ENCODE measurements around the gene DDX51.

DDX51 gene

GRCh38 chr12:132173135-132174014, 29.3 kb upstream of the DDX51 start:
- no peak for TF ChIP-seq CTCF (IDR thresholded peaks at IDR 0.05; ENCODE audit: low read length, missing control alignments)
- no peak for DNase-seq (ENCODE audit: low read depth)

GRCh38 chr12:132172619-132173018, 28.5 kb upstream of the DDX51 start:
- no peak for DNase-seq (ENCODE audit: low read depth)
- TF ChIP-seq CTCF (IDR thresholded peaks at IDR 0.05; ENCODE audit: low read length, missing control alignments), result no peak
- H3K4me3 ChIP-seq (replicated peaks; ENCODE audit: low read depth, low read length), result no peak overlapping the region

More at GRCh38 chr12:132173135-132174014, 29.3 kb upstream of the DDX51 start:
- no peak overlapping the region for H3K4me3 ChIP-seq (replicated peaks; ENCODE audit: low read depth, low read length)

GRCh38 chr12:132171968-132172521, 27.9 kb upstream of the DDX51 start:
- no peak for TF ChIP-seq CTCF (IDR thresholded peaks at IDR 0.05; ENCODE audit: low read length, missing control alignments)
- H3K4me3 ChIP-seq (replicated peaks; ENCODE audit: low read depth, low read length), result no peak overlapping the region
- no peak for DNase-seq (ENCODE audit: low read depth)

- DNase-seq (ENCODE audit: low read depth), result no peak
- H3K4me3 ChIP-seq (replicated peaks; ENCODE audit: low read depth, low read length), result no peak overlapping the region
- TF ChIP-seq CTCF (IDR thresholded peaks at IDR 0.05; ENCODE audit: low read length, missing control alignments), result no peak
These were observed 27.3 kb upstream of the DDX51 start for GRCh38 chr12:132171293-132171967.

- DNase-seq (ENCODE audit: low read depth), result no peak
- TF ChIP-seq CTCF (IDR thresholded peaks at IDR 0.05; ENCODE audit: low read length, missing control alignments), result no peak
- H3K4me3 ChIP-seq (replicated peaks; ENCODE audit: low read depth, low read length), result no peak overlapping the region
These were observed 26.6 kb upstream of the DDX51 start for GRCh38 chr12:132170637-132171292.

GRCh38 chr12:132170094-132170636, 26.0 kb upstream of the DDX51 start:
- peak; percentile 70 for DNase-seq (ENCODE audit: low read depth)
- H3K4me3 ChIP-seq (replicated peaks; ENCODE audit: low read depth, low read length), result no peak overlapping the region
- no peak for TF ChIP-seq CTCF (IDR thresholded peaks at IDR 0.05; ENCODE audit: low read length, missing control alignments)
